Chondrocyte (in vitro differentiated cells): ENCODE data around the gene DGLUCY. TPM values are rescaled to one million over a fixed set of nuclear protein-coding genes. Genes with fewer than 3 reads are reported as not detected.
"Not testable (repeated sequence)": the region's sequence is repeated elsewhere in the genome, so short reads cannot be mapped to it uniquely, and the experiment has no call there.

Source experiments
- DNase-seq: peaks from one replicate; pipeline ENCODE4 v3.0.0; 2021; ENCODE audit warnings: mixed read lengths, low spot score
- H3K27ac Mint-ChIP-seq: one replicate; pipeline ENCODE4 v1.8.0; 2021; ENCODE audit warnings: mild to moderate bottlenecking, moderate library complexity, mixed read lengths; ENCODE audit not compliant: unreplicated experiment
- H3K27me3 Mint-ChIP-seq: 2 replicates; pipeline ENCODE4 v1.8.0; 2021; ENCODE audit warnings: low read depth, mixed read lengths
- H3K36me3 Mint-ChIP-seq: 2 replicates; pipeline ENCODE4 v1.8.0; 2021; ENCODE audit warnings: low read depth, mixed read lengths
- H3K4me1 Mint-ChIP-seq: 2 replicates; pipeline ENCODE4 v1.8.0; 2021; ENCODE audit warnings: low read depth, mild to moderate bottlenecking, mixed read lengths
- H3K4me3 Mint-ChIP-seq: one replicate; pipeline ENCODE4 v1.8.0; 2021; ENCODE audit warnings: mild to moderate bottlenecking, moderate library complexity, mixed read lengths; ENCODE audit not compliant: unreplicated experiment
- H3K9me3 Mint-ChIP-seq: 2 replicates; pipeline ENCODE4 v1.8.0; 2021; ENCODE audit warnings: low read depth, mixed read lengths
- total RNA-seq: library from RNA; stranded (reverse); gene quantifications from 3 replicates; pipeline ENCODE4 v1.2.1, GENCODE V29; 2021
- TF ChIP-seq, protein P1 (sequence below): fragments of 200-600 bp; sonication (generic); IDR thresholded peaks from 2 replicates; pipeline ENCODE4 v1.5.0; 2021; ENCODE audit warnings: antibody characterized with exemption, mild to moderate bottlenecking, moderate library complexity

The DGLUCY gene
- total RNA-seq, 1 donor from 2014 or later, result 9.3 TPM

GRCh38 chr14:91094772-91095171 is 19.1 kb upstream of the DGLUCY start:
- Mint-ChIP-seq H3K4me3 (no peak overlapping the region), H3K9me3 (no peaks in the 10 kb centered on the region), H3K27ac (no peak overlapping the region), H3K27me3 (peaks cover 31% of the 10 kb centered on the region), H3K4me1 (no peaks in the 10 kb centered on the region), H3K36me3 (no peaks in the 10 kb centered on the region)
- TF ChIP-seq, protein P1, sequence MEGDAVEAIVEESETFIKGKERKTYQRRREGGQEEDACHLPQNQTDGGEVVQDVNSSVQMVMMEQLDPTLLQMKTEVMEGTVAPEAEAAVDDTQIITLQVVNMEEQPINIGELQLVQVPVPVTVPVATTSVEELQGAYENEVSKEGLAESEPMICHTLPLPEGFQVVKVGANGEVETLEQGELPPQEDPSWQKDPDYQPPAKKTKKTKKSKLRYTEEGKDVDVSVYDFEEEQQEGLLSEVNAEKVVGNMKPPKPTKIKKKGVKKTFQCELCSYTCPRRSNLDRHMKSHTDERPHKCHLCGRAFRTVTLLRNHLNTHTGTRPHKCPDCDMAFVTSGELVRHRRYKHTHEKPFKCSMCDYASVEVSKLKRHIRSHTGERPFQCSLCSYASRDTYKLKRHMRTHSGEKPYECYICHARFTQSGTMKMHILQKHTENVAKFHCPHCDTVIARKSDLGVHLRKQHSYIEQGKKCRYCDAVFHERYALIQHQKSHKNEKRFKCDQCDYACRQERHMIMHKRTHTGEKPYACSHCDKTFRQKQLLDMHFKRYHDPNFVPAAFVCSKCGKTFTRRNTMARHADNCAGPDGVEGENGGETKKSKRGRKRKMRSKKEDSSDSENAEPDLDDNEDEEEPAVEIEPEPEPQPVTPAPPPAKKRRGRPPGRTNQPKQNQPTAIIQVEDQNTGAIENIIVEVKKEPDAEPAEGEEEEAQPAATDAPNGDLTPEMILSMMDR, result no peak
- DNase-seq, result no peak

DNA sequence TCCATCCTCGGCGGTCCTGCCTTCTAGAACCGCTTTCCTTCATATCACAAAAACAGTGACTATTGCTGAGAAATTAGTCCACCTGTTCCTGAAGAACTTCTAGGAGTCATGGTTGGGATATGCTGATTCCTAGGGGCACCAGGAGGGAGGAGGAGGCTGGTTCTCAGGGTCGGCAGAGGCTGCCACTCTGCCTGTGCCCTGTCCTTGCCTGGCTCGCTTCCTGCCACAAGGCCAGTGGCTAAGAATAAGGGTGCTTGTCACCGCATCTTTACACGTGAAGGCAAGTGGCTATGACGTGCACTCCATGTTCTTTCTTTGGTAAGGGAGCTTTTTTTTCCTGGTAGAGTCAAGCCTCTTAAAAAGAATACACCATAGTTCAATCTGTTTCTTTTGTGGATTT is 18.7 kb upstream of the DGLUCY start:
- no peak for DNase-seq
- no peak overlapping the region for H3K4me3 Mint-ChIP-seq
- H3K9me3 Mint-ChIP-seq, result no peaks in the 10 kb centered on the region
- H3K27me3 Mint-ChIP-seq, result peaks cover 31% of the 10 kb centered on the region
- TF ChIP-seq, protein P1, result no peak
- no peak overlapping the region for H3K27ac Mint-ChIP-seq
- no peaks in the 10 kb centered on the region for H3K36me3 Mint-ChIP-seq
- H3K4me1 Mint-ChIP-seq, result no peaks in the 10 kb centered on the region

DNA sequence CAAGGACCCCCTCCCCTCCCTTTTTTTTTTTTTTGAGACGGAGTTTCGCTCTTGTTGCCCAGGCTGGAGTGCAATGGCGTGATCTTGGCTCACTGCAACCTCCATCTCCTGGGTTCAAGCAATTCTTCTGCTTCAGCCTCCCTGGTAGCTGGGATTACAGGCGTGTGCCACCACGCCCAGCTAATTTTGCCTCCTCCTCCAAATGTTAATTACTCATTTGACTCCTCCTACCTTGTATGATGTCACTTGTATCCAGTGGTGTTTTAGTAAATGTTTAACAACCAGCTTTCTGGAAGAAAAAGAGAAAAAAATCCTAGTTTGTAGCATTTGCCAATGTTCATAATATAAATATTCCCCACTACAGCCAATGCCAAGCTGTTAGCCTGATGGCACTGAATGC is 16.2 kb upstream of the DGLUCY start:
- not testable (repeated sequence) for H3K36me3 Mint-ChIP-seq, DNase-seq, H3K9me3 Mint-ChIP-seq, H3K4me3 Mint-ChIP-seq, H3K4me1 Mint-ChIP-seq, H3K27ac Mint-ChIP-seq
- peaks cover 21% of the 10 kb centered on the region for H3K27me3 Mint-ChIP-seq

GRCh38 chr14:91098591-91098990 is 15.3 kb upstream of the DGLUCY start:
- no peak for DNase-seq
- peaks cover 25% of the 10 kb centered on the region for H3K27me3 Mint-ChIP-seq
- H3K27ac Mint-ChIP-seq, result no peak overlapping the region
- no peaks in the 10 kb centered on the region for H3K36me3 Mint-ChIP-seq
- no peaks in the 10 kb centered on the region for H3K9me3 Mint-ChIP-seq
- no peaks in the 10 kb centered on the region for H3K4me1 Mint-ChIP-seq
- TF ChIP-seq, protein P1, result no peak
- H3K4me3 Mint-ChIP-seq, result no peak overlapping the region

DNA sequence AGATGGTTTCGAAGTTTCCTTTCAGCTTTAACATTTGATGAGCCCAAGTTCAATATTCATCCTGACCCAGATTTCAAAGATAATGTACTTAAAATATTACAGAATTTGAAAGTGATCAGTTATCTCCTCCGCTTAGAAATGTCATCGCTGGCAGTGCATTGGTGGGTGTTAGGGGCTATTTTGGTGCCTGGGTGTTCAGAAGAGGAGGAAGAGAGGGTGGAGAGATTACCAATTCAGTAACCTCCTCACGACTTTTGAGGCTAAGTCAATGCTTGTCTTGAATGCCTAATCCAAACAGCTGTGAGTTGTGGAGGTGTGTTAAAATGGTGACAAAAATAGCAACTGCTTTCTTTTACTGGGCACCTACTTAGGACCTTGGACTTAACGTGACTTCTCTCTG is 13.8 kb upstream of the DGLUCY start:
- no peaks in the 10 kb centered on the region for H3K36me3 Mint-ChIP-seq
- no peak overlapping the region for H3K27ac Mint-ChIP-seq
- TF ChIP-seq, protein P1, result no peak
- H3K9me3 Mint-ChIP-seq, result no peaks in the 10 kb centered on the region
- no peak for DNase-seq
- no peak overlapping the region for H3K4me3 Mint-ChIP-seq
- H3K4me1 Mint-ChIP-seq, result no peaks in the 10 kb centered on the region
- H3K27me3 Mint-ChIP-seq, result peaks cover 21% of the 10 kb centered on the region

DNA sequence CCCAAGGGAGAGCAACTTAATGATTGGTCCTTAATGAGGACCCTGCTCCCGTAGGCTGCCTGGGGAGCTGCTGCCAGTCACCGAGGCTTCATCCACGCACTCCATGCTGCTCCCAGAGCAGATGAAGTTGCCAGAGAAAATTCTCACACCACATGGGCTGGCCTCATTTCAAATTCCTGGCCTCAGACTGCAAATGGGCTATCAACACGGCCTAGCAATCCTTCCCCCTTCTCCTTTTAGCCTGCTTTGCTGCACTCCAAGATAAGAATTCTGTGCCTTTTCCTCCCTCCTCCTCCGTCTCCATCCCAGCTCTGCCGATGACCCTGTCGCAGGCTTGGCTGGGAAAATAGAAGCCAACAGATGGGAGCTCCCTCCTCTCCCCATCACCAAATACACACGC is 10.8 kb upstream of the DGLUCY start:
- Mint-ChIP-seq H3K27ac (no peak overlapping the region), H3K9me3 (no peaks in the 10 kb centered on the region), H3K36me3 (no peaks in the 10 kb centered on the region), H3K4me1 (no peaks in the 10 kb centered on the region), H3K4me3 (no peak overlapping the region), H3K27me3 (peaks cover 10% of the 10 kb centered on the region)
- DNase-seq, result no peak
- TF ChIP-seq, protein P1, result no peak
